Stomach (tissue), 4 donors: Measurements from ENCODE around the gene TMEM138.

Experiments
- EP300 ChIP-seq: sonication (generic); formaldehyde crosslinking; IDR thresholded peaks from one replicate; pipeline ENCODE4 v1.6.1; 2017; ENCODE audit warnings: antibody characterized with exemption
- TF ChIP-seq, protein P1 (sequence below), 7 experiments: fragments of 450-650 bp in 4 of 7; fragments of 200-600 bp in 3 of 7; sonication (generic) in 3 of 7; IDR thresholded peaks; one replicate each; pipeline ENCODE4 v1.5.1; 2016 to 2019; ENCODE audit warnings: antibody characterized with exemption in 7 of 7, control low read depth in 2 of 7, mild to moderate bottlenecking in 1 of 7

- TF ChIP-seq, protein P1, sequence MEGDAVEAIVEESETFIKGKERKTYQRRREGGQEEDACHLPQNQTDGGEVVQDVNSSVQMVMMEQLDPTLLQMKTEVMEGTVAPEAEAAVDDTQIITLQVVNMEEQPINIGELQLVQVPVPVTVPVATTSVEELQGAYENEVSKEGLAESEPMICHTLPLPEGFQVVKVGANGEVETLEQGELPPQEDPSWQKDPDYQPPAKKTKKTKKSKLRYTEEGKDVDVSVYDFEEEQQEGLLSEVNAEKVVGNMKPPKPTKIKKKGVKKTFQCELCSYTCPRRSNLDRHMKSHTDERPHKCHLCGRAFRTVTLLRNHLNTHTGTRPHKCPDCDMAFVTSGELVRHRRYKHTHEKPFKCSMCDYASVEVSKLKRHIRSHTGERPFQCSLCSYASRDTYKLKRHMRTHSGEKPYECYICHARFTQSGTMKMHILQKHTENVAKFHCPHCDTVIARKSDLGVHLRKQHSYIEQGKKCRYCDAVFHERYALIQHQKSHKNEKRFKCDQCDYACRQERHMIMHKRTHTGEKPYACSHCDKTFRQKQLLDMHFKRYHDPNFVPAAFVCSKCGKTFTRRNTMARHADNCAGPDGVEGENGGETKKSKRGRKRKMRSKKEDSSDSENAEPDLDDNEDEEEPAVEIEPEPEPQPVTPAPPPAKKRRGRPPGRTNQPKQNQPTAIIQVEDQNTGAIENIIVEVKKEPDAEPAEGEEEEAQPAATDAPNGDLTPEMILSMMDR (IDR thresholded peaks at IDR 0.05) = peak in 6 of 7 experiments; percentile 74 to 98 (median 95)
- TF ChIP-seq EP300 = no peak
These were observed 25.8 kb upstream of the TMEM138 start for GRCh38 chr11:61336171-61336935.
